Neural progenitor cell (in vitro differentiated cells): ENCODE data around the gene PRSS27. TPM values are rescaled to one million over a fixed set of nuclear protein-coding genes. Genes with fewer than 3 reads are reported as not detected.

ENCODE experiments used
- DNase-seq: peaks from one replicate; pipeline ENCODE4 v3.0.0-alpha.2; 2016; ENCODE audit warnings: low spot score
- H2AFZ ChIP-seq: fragments of 200-600 bp; sonication (generic); replicated peaks from 2 replicates; pipeline ENCODE4 v1.6.1; 2016; ENCODE audit warnings: antibody characterized with exemption
- H3F3A ChIP-seq: fragments of 200-600 bp; sonication (generic); 2 replicates; pipeline ENCODE4 v1.6.1; 2016; ENCODE audit warnings: antibody characterized with exemption, low read depth
- H3K27ac ChIP-seq: fragments of 200-600 bp; sonication (generic); 2 replicates; pipeline ENCODE4 v1.5.1; 2016; ENCODE audit warnings: mild to moderate bottlenecking
- H3K27me3 ChIP-seq: fragments of 200-600 bp; sonication (generic); 2 replicates; pipeline ENCODE4 v1.6.1; 2016; ENCODE audit warnings: mild to moderate bottlenecking, moderate library complexity
- H3K36me3 ChIP-seq: fragments of 200-600 bp; sonication (generic); 2 replicates; pipeline ENCODE4 v1.5.1; 2016
- H3K4me1 ChIP-seq: fragments of 200-600 bp; sonication (generic); 2 replicates; pipeline ENCODE4 v1.6.1; 2016; ENCODE audit warnings: mixed run types
- H3K4me2 ChIP-seq: fragments of 200-600 bp; sonication (generic); 2 replicates; pipeline ENCODE4 v1.6.1; 2016
- H3K4me3 ChIP-seq: fragments of 200-600 bp; sonication (generic); 2 replicates; pipeline ENCODE4 v1.5.1; 2016
- H3K79me2 ChIP-seq: fragments of 200-600 bp; sonication (generic); 2 replicates; pipeline ENCODE4 v1.6.1; 2016; ENCODE audit warnings: low read depth
- H3K9ac ChIP-seq: fragments of 200-600 bp; sonication (generic); 2 replicates; pipeline ENCODE4 v1.6.1; 2016
- H3K9me3 ChIP-seq: fragments of 200-600 bp; sonication (generic); 2 replicates; pipeline ENCODE4 v1.5.1; 2016; ENCODE audit warnings: low read depth
- H4K20me1 ChIP-seq: fragments of 200-600 bp; sonication (generic); 2 replicates; pipeline ENCODE4 v1.6.1; 2016; ENCODE audit warnings: low read depth
- H3K27ac Mint-ChIP-seq: 3 replicates; pipeline ENCODE4 v1.8.0; 2021; ENCODE audit warnings: mixed read lengths
- H3K27me3 Mint-ChIP-seq: 2 replicates; pipeline ENCODE4 v1.8.0; 2022; ENCODE audit warnings: low read depth, mild to moderate bottlenecking, inconsistent platforms, moderate library complexity, mixed read lengths; ENCODE audit not compliant: insufficient read depth
- H3K36me3 Mint-ChIP-seq: 3 replicates; pipeline ENCODE4 v1.8.0; 2021; ENCODE audit warnings: mixed read lengths
- H3K4me1 Mint-ChIP-seq: 3 replicates; pipeline ENCODE4 v1.8.0; 2021; ENCODE audit warnings: mixed read lengths
- H3K4me3 Mint-ChIP-seq: 3 replicates; pipeline ENCODE4 v1.8.0; 2021; ENCODE audit warnings: mild to moderate bottlenecking, moderate library complexity, mixed read lengths
- H3K9me3 Mint-ChIP-seq: 3 replicates; pipeline ENCODE4 v1.8.0; 2020; ENCODE audit warnings: mixed read lengths
- EZH2 ChIP-seq: fragments of 200-600 bp; sonication (generic); IDR thresholded peaks from 2 replicates; pipeline ENCODE4 v1.6.1; 2017; ENCODE audit warnings: antibody characterized with exemption, mild to moderate bottlenecking, moderate library complexity
- EZH2phosphoT487 ChIP-seq: fragments of 200-600 bp; sonication (generic); IDR thresholded peaks from 2 replicates; pipeline ENCODE4 v1.6.1; 2017; ENCODE audit warnings: antibody characterized with exemption
- total RNA-seq: library from RNA; depleted of rRNA; stranded (reverse); fragments of >200 nt; gene quantifications from 2 replicates; pipeline ENCODE4 v1.2.3, GENCODE V29; 2015; ENCODE audit warnings: low replicate concordance
- TF ChIP-seq, protein P1 (sequence below): fragments of 200-600 bp; sonication (generic); IDR thresholded peaks from 2 replicates; pipeline ENCODE4 v1.5.1; 2017; ENCODE audit warnings: antibody characterized with exemption, mild to moderate bottlenecking

The PRSS27 gene
- 1.8 and 5.1 TPM in 2 replicates for total RNA-seq

DNA sequence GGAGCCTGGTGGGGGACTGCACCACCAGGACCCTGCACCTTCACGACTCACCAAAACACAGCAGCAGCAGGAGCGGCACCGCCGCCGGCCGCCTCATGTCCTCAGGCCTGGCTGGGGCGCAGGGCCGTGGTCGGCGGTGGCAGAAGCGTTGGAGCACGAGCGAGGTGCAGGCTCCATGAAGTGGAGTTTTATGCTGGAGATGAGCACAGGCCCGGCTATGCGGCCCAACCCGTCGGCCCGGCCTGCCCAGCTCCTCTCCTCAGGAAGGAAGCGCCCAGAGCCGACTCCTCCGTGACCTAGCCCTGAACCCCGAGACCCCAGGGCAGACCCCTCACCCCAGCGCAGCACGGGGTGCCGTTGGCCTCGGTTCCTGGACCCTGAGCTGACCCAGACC, at the start of gene PRSS27:
Gene PRSS27, minus strand, starts transcription at position 161 of the 394 bp plus-strand sequence. Its CDS starts 64 bp downstream, at position 97.
- Histone ChIP-seq H3K4me2 (peak within 1 kb of the TSS; percentile 75), H3K27ac (no peak within 1 kb of the TSS), H3K79me2 (no peaks in the 10 kb centered on the region), H3K9me3 (no peaks in the 10 kb centered on the region), H4K20me1 (peaks cover 20% of the 10 kb centered on the region), H3K27me3 (peaks cover 11% of the 10 kb centered on the region), H3K4me1 (no peaks in the 10 kb centered on the region), H3K4me3 (peak within 1 kb of the TSS; percentile 63), H2AFZ (peak within 1 kb of the TSS; percentile 13), H3K9ac (peak within 1 kb of the TSS; percentile 40), H3K36me3 (no peaks in the 10 kb centered on the region), H3F3A (peaks cover 23% of the 10 kb centered on the region)
- H3K4me1 Mint-ChIP-seq, result peaks cover 2% of the 10 kb centered on the region
- no peaks in the 10 kb centered on the region for H3K9me3 Mint-ChIP-seq
- H3K4me3 Mint-ChIP-seq, result peak within 1 kb of the TSS; percentile 90
- H3K36me3 Mint-ChIP-seq, result no peaks in the 10 kb centered on the region
- DNase-seq, result peak; percentile 12
- H3K27ac Mint-ChIP-seq, result peak within 1 kb of the TSS; percentile 50
- TF ChIP-seq EZH2 (no peak), EZH2phosphoT487 (no peak)
- TF ChIP-seq, protein P1, sequence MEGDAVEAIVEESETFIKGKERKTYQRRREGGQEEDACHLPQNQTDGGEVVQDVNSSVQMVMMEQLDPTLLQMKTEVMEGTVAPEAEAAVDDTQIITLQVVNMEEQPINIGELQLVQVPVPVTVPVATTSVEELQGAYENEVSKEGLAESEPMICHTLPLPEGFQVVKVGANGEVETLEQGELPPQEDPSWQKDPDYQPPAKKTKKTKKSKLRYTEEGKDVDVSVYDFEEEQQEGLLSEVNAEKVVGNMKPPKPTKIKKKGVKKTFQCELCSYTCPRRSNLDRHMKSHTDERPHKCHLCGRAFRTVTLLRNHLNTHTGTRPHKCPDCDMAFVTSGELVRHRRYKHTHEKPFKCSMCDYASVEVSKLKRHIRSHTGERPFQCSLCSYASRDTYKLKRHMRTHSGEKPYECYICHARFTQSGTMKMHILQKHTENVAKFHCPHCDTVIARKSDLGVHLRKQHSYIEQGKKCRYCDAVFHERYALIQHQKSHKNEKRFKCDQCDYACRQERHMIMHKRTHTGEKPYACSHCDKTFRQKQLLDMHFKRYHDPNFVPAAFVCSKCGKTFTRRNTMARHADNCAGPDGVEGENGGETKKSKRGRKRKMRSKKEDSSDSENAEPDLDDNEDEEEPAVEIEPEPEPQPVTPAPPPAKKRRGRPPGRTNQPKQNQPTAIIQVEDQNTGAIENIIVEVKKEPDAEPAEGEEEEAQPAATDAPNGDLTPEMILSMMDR, result no peak
- H3K27me3 Mint-ChIP-seq, result peaks cover 9% of the 10 kb centered on the region

DNA sequence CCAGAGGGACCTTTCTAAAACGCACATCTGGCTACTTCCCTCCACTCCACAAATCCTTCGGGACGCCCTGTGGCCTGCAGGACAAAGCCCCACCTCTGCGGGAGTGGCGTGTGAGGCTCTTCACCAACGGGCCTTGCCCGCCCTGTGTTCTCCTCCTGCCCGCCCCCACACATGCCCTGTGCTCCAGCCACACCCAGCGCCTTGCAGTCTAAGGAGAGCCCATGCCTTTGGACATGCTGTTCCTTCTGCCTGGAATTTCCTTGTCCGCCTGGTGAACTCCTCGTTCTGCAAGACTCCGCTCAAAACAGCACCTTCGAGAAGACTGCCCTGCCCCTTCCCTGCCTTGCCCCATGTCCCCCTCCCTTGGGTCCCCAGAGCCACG, 49.6 kb upstream of the PRSS27 start:
- peaks cover 4% of the 10 kb centered on the region for H3K36me3 ChIP-seq
- Mint-ChIP-seq H3K9me3 (peaks cover 11% of the 10 kb centered on the region), H3K36me3 (peaks cover 48% of the 10 kb centered on the region), H3K27me3 (peaks cover 17% of the 10 kb centered on the region), H3K27ac (no peak overlapping the region), H3K4me1 (peaks cover 6% of the 10 kb centered on the region), H3K4me3 (no peak overlapping the region)
- peaks cover 71% of the 10 kb centered on the region for H3F3A ChIP-seq
- H3K9ac ChIP-seq, result no peak overlapping the region
- peak overlapping the region; percentile 58 for H3K27ac ChIP-seq
- DNase-seq, result no peak
- TF ChIP-seq, protein P1, result no peak
- no peak for TF ChIP-seq EZH2phosphoT487
- TF ChIP-seq EZH2, result no peak
- H3K27me3 ChIP-seq, result no peaks in the 10 kb centered on the region
- no peak overlapping the region for H2AFZ ChIP-seq
- peaks cover 74% of the 10 kb centered on the region for H4K20me1 ChIP-seq
- H3K4me2 ChIP-seq, result no peak overlapping the region
- no peak overlapping the region for H3K4me3 ChIP-seq
- peaks cover 61% of the 10 kb centered on the region for H3K79me2 ChIP-seq
- no peaks in the 10 kb centered on the region for H3K4me1 ChIP-seq
- H3K9me3 ChIP-seq, result no peaks in the 10 kb centered on the region

DNA sequence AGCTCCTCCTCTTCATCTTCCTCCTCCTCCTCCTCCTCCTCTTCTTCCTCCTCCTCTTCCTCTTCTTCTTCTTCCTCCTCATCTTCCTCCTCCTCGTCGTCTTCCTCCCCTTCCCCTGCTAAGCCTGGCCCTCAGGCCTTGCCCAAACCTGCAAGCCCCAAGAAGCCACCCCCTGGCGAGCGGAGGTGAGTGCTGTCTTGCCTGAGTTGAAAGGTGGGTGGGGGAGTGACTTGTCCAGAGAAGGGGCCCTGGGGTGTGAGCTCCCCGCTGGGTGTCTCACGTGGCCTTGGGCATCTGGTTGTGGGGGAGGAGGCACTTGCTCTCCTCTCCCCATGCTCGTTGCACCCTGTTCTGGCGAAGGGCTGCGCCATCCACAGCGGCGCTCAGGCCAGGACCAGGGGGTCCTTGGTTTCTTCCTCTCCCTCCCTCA, 49.1 kb upstream of the PRSS27 start:
- H3K27ac ChIP-seq, result no peak overlapping the region
- no peaks in the 10 kb centered on the region for H3K9me3 ChIP-seq
- H3K36me3 ChIP-seq, result peaks cover 9% of the 10 kb centered on the region
- H3K27ac Mint-ChIP-seq, result no peak overlapping the region
- no peak overlapping the region for H2AFZ ChIP-seq
- H3K9me3 Mint-ChIP-seq, result peaks cover 11% of the 10 kb centered on the region
- no peak overlapping the region for H3K4me3 ChIP-seq
- H3K27me3 ChIP-seq, result no peaks in the 10 kb centered on the region
- peaks cover 6% of the 10 kb centered on the region for H3K4me1 Mint-ChIP-seq
- H3F3A ChIP-seq, result peaks cover 74% of the 10 kb centered on the region
- H3K4me2 ChIP-seq, result no peak overlapping the region
- no peak overlapping the region for H3K4me3 Mint-ChIP-seq
- H3K9ac ChIP-seq, result no peak overlapping the region
- peaks cover 17% of the 10 kb centered on the region for H3K27me3 Mint-ChIP-seq
- no peak for DNase-seq
- H3K4me1 ChIP-seq, result no peaks in the 10 kb centered on the region
- H3K79me2 ChIP-seq, result peaks cover 61% of the 10 kb centered on the region
- TF ChIP-seq EZH2 (no peak), EZH2phosphoT487 (no peak)
- TF ChIP-seq, protein P1, result no peak
- peaks cover 53% of the 10 kb centered on the region for H3K36me3 Mint-ChIP-seq
- H4K20me1 ChIP-seq, result peaks cover 74% of the 10 kb centered on the region
